HepG2 (cell line): ENCODE measurements around the gene AFG1L. TPM values are rescaled to one million over a fixed set of nuclear protein-coding genes. Genes with fewer than 3 reads are reported as not detected.

Experiments
- ASH2L ChIP-seq: fragments of 300-600, 200-600 bp; sonication (generic); IDR thresholded peaks from 2 replicates; pipeline ENCODE4 v1.7.0; 2017; ENCODE audit warnings: low read depth, mild to moderate bottlenecking, moderate library complexity, mixed read lengths, low read length; ENCODE audit not compliant: insufficient read length
- ATF1 ChIP-seq: IDR thresholded peaks from 2 replicates; pipeline ENCODE4 v1.6.1; 2016; ENCODE audit warnings: mild to moderate bottlenecking, control low read depth
- CREB1 ChIP-seq, 2 experiments: fragments of 450-650 bp in 1 of 2; IDR thresholded peaks; 2 replicates each; pipeline ENCODE4 v1.6.1; 2016 to 2017; ENCODE audit warnings: control low read depth in 1 of 2, mild to moderate bottlenecking in 1 of 2, missing compliant biosample characterization in 1 of 2, missing genetic modification characterization in 1 of 2
- MAFK ChIP-seq, 2 experiments: IDR thresholded peaks in 1 of 2; conservative IDR thresholded peaks in 1 of 2; 2 replicates each; pipeline ENCODE4 v1.6.1; 2011; ENCODE audit warnings: improper control_type of control experiment in 2 of 2, low read length in 2 of 2
- NONO ChIP-seq, 2 experiments: fragments of 450-650 bp in 1 of 2; sonication (generic) in 1 of 2; formaldehyde crosslinking in 1 of 2; IDR thresholded peaks in 1 of 2; conservative IDR thresholded peaks in 1 of 2; 2 replicates each; pipeline versions ENCODE4 v1.6.1 to v1.8.0; 2017 to 2022; ENCODE audit warnings: mild to moderate bottlenecking in 1 of 2, missing genetic modification reagents in 1 of 2, moderate library complexity in 1 of 2
- PAXIP1 ChIP-seq: sonication (generic); formaldehyde crosslinking; conservative IDR thresholded peaks from 2 replicates; pipeline ENCODE4 v1.4.0; 2020; ENCODE audit warnings: mild to moderate bottlenecking, missing genetic modification reagents, moderate library complexity
- POGK ChIP-seq: sonication (generic); formaldehyde crosslinking; conservative IDR thresholded peaks from 2 replicates; pipeline ENCODE4 v1.8.0; 2022; ENCODE audit warnings: mild to moderate bottlenecking, moderate library complexity, missing genetic modification reagents
- TBX2 ChIP-seq: sonication (generic); formaldehyde crosslinking; IDR thresholded peaks from 2 replicates; pipeline ENCODE4 v1.5.0; 2020; ENCODE audit warnings: missing genetic modification reagents, mild to moderate bottlenecking, borderline replicate concordance
- ZBTB4 ChIP-seq: sonication (generic); formaldehyde crosslinking; IDR thresholded peaks from 2 replicates; pipeline ENCODE4 v1.4.0; 2020; ENCODE audit warnings: missing genetic modification reagents, mild to moderate bottlenecking, borderline replicate concordance
- ZMYM4 ChIP-seq: sonication (generic); formaldehyde crosslinking; IDR thresholded peaks from 2 replicates; pipeline ENCODE4 v1.8.1; 2023; ENCODE audit warnings: mild to moderate bottlenecking, missing genetic modification reagents
- ZNF280D ChIP-seq: sonication (generic); formaldehyde crosslinking; IDR thresholded peaks from 2 replicates; pipeline ENCODE4 v1.5.1; 2020; ENCODE audit warnings: mild to moderate bottlenecking, missing genetic modification reagents
- ZNF567 ChIP-seq: sonication (generic); formaldehyde crosslinking; IDR thresholded peaks from 2 replicates; pipeline ENCODE4 v1.8.1; 2023; ENCODE audit warnings: mild to moderate bottlenecking, missing genetic modification reagents, borderline replicate concordance
- ZNF605 ChIP-seq: sonication (generic); formaldehyde crosslinking; IDR thresholded peaks from 2 replicates; pipeline ENCODE4 v1.8.0; 2022; ENCODE audit warnings: mild to moderate bottlenecking, missing genetic modification reagents
- ZNF614 ChIP-seq: IDR thresholded peaks from 2 replicates; pipeline ENCODE4 v1.6.1; 2018; ENCODE audit warnings: missing biosample characterization, missing genetic modification reagents, inconsistent platforms, borderline replicate concordance
- polyA plus RNA-seq, 8 experiments: library from polyadenylated mRNA; depleted of rRNA in 3 of 8; stranded (reverse) in 7 of 8; unstranded in 1 of 8; fragments of >200 nt; fragmentation: Illumina TruSeq in 4 of 8; extraction: Trizol in 4 of 8; gene quantifications; 2 replicates each; pipeline versions ENCODE4 v1.2.1 to v1.2.3, GENCODE V29; 2011 to 2016; ENCODE audit warnings: low read depth in 4 of 8, missing spikeins in 1 of 8, mixed read lengths in 1 of 8; ENCODE audit not compliant: insufficient read depth in 1 of 8
- total RNA-seq, 5 experiments: library from RNA; depleted of rRNA; stranded (reverse); fragments of >200 nt; fragmentation: Illumina TruSeq; extraction: Trizol; gene quantifications; 2 replicates each; pipeline ENCODE4 v1.2.3, GENCODE V29; 2016; ENCODE audit warnings: low read depth in 1 of 5

AFG1L gene
- total and polyA plus RNA-seq, 2 of the 13 experiments (the other 11 are each of a cell fraction or from before 2014, with no cell fraction given) = 3.1 to 14.0 TPM

- TF ChIP-seq ZBTB4 (CRISPR knock-in tag) (0 out of 2 replicates have a peak, but pooled peaks have one; percentile 36), CREB1 (IDR thresholded peaks at IDR 0.05) (no peak; the same call in 1 of the 2 replicates), CREB1 (CRISPR knock-in tag; IDR thresholded peaks at IDR 0.05) (peak; percentile 53), ATF1 (peak; percentile 64), ZMYM4 (peak; percentile 70), ZNF567 (CRISPR knock-in tag) (no peak), ZNF605 (CRISPR knock-in tag) (peak; percentile 90), POGK (CRISPR knock-in tag) (peak; percentile 93), NONO (IDR thresholded peaks at IDR 0.05) (no peak), NONO (CRISPR knock-in tag; conservative IDR thresholded peaks at IDR 0.05) (peak; percentile 62), MAFK (conservative IDR thresholded peaks at IDR 0.05 in 1 of 2, IDR thresholded peaks at IDR 0.05 in 1 of 2; ENCODE audit: low read length in 2 of 2) (no peak), PAXIP1 (CRISPR knock-in tag) (peak; percentile 14; the same call in 1 of the 2 replicates), ASH2L (peak; percentile 84), ZNF614 (CRISPR knock-in tag) (peak; percentile 56; the same call in 1 of the 2 replicates), ZNF280D (CRISPR knock-in tag) (peak; percentile 90), TBX2 (CRISPR knock-in tag) (peak; percentile 85)
Observed at GRCh38 chr6:108294727-108295625, at the start of gene AFG1L (continued).
